Thoracic aorta (tissue), 2 donors: ENCODE results near the gene ZNF827. TPM values are rescaled to one million over a fixed set of nuclear protein-coding genes. Genes with fewer than 3 reads are reported as not detected.

ENCODE experiments used
- ATAC-seq: fragments of 150-250 bp; one replicate; pipeline ENCODE4 v1.8.0; 2017; ENCODE audit warnings: low read depth; ENCODE audit not compliant: insufficient number of reproducible peaks, low FRiP score
- DNase-seq: peaks from one replicate; pipeline ENCODE4 v3.0.0-alpha.2; 2020; ENCODE audit warnings: low spot score
- H3K27ac ChIP-seq, 2 donors: fragments of 200-600 bp; sonication (generic); 1 replicate in 1 of 2; 2 replicates in 1 of 2; pipeline ENCODE4 v1.5.1; 2016; ENCODE audit warnings: mild to moderate bottlenecking in 2 of 2, moderate library complexity in 2 of 2
- H3K27me3 ChIP-seq: fragments of 200-600 bp; sonication (generic); replicated peaks from 2 replicates; pipeline ENCODE4 v1.6.0; 2016; ENCODE audit warnings: mild to moderate bottlenecking; ENCODE audit not compliant: insufficient read depth
- H3K36me3 ChIP-seq: fragments of 200-600 bp; sonication (generic); one replicate; pipeline ENCODE4 v1.5.1; 2016
- H3K4me1 ChIP-seq, 2 donors: fragments of 200-600 bp; sonication (generic); 1 replicate in 1 of 2; 2 replicates in 1 of 2; pipeline versions ENCODE4 v1.5.1 to v1.6.0; 2016; ENCODE audit warnings: low read depth in 2 of 2, mild to moderate bottlenecking in 1 of 2; ENCODE audit not compliant: control insufficient read depth in 1 of 2
- H3K4me3 ChIP-seq: fragments of 200-600 bp; sonication (generic); 2 replicates; pipeline ENCODE4 v1.5.1; 2016; ENCODE audit warnings: mild to moderate bottlenecking
- H3K9me3 ChIP-seq: fragments of 200-600 bp; sonication (generic); 2 replicates; pipeline ENCODE4 v1.5.1; 2016
- total RNA-seq, 2 donors: library from RNA; depleted of rRNA; stranded (reverse); fragments of >200 nt; gene quantifications; one replicate each; pipeline versions ENCODE4 v1.1.0 to v1.2.3, GENCODE V29; 2016
- TF ChIP-seq, protein P1 (sequence below): fragments of 200-600 bp; sonication (generic); IDR thresholded peaks from one replicate; pipeline ENCODE4 v1.5.1; 2019; ENCODE audit warnings: antibody characterized with exemption

Gene ZNF827
- total RNA-seq, 2 donors from 2014 or later: 20.2 to 41.4 TPM

DNA sequence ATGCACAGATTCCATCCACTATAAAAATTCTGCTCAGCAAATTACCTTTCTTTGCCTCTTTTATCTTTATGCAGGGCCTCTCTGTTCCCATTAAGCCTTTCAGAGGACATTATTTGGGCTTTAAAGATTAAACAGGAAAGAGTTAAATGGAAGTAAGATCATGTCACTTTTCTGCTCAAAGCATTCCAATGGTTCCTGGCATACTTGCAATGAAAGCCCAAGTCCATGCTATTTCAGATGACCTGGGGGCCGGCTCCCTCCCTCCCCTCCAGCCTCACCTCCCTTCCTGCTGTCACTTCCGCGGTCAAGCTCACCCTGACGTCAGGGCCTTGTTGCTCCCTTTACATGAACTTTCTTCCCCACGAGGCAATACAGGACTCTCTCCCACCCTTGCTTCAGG, 133.1 kb downstream of the ZNF827 start:
- Histone ChIP-seq H3K4me3 (no peak overlapping the region), H3K9me3 (no peaks in the 10 kb centered on the region), H3K27me3 (no peaks in the 10 kb centered on the region), H3K27ac (no peak overlapping the region), H3K4me1 (peaks cover 15 to 43% of the 10 kb centered on the region in 2 donors), H3K36me3 (no peaks in the 10 kb centered on the region)
- TF ChIP-seq, protein P1, sequence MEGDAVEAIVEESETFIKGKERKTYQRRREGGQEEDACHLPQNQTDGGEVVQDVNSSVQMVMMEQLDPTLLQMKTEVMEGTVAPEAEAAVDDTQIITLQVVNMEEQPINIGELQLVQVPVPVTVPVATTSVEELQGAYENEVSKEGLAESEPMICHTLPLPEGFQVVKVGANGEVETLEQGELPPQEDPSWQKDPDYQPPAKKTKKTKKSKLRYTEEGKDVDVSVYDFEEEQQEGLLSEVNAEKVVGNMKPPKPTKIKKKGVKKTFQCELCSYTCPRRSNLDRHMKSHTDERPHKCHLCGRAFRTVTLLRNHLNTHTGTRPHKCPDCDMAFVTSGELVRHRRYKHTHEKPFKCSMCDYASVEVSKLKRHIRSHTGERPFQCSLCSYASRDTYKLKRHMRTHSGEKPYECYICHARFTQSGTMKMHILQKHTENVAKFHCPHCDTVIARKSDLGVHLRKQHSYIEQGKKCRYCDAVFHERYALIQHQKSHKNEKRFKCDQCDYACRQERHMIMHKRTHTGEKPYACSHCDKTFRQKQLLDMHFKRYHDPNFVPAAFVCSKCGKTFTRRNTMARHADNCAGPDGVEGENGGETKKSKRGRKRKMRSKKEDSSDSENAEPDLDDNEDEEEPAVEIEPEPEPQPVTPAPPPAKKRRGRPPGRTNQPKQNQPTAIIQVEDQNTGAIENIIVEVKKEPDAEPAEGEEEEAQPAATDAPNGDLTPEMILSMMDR: no peak
- DNase-seq: no peak
- ATAC-seq: no peak

DNA sequence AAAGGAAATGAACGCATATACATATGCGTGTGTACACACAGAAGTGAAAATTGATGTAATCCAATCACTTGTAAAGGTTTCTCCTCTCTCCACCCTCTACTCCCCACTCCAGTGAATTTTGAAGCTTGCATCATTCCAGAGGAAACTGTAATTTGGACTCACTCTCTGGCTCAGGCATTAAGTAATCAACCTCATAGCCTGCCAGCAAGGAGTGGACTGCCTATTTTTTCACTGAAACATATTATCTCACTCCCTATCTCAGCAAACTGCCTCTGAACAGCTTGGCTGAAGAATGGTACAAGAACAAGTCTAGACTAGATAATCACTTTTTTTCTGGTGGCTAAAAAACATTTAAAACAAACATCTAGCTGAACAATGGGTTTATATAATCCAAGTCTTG, 134.5 kb downstream of the ZNF827 start:
- TF ChIP-seq, protein P1: no peak
- Histone ChIP-seq H3K27ac (peak overlapping the region; percentile 26 to 34), H3K4me3 (no peak overlapping the region)

DNA sequence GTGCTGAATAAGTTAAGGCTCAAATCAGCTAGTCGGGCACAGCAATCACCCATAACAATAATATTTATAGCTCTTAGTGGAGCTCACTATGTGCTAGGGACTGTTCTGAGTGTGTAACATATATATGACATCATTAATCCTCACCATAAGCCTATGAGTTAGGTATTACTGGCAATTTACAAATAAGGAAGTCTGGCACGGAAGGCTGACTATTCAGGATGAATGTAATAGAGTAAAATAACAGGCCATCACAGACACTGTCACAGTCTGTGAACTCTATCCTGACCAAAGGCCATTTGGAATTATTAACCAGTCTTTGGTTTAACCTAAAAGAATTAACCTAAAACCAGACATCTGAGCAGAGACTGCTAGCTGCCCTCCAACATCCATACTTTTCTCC, 139.4 kb downstream of the ZNF827 start:
- no peak for ATAC-seq
- no peak overlapping the region for H3K27ac ChIP-seq

More for the DNA sequence above, 134.5 kb downstream of the ZNF827 start:
- DNase-seq (no peak), ATAC-seq (peak; percentile 78)
- H3K27me3 ChIP-seq: no peaks in the 10 kb centered on the region
- peaks cover 15 to 41% of the 10 kb centered on the region in 2 donors for H3K4me1 ChIP-seq
- no peaks in the 10 kb centered on the region for H3K36me3 ChIP-seq
- no peaks in the 10 kb centered on the region for H3K9me3 ChIP-seq

DNA sequence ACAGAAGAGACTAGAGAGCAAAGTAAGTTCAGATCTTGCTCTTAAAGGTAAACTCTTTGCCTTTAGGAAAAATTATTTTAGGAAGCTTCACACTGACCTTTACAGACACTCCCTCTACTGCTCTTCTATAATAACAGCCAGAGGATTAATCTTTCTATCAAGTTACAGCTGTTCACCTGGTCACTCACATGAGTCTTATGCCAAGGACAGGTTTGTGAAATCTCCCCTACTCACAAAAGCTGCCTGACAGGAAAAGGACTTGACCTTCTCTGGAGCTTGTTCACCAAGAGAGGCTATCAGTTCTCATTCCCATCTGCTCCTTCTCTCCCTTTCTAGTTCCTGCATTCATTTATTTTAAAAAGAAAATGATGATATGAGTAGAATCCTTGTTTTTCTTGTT, 141.3 kb downstream of the ZNF827 start:
- Histone ChIP-seq H3K27me3 (no peaks in the 10 kb centered on the region), H3K4me1 (no peaks in the 10 kb centered on the region), H3K9me3 (no peaks in the 10 kb centered on the region), H3K36me3 (no peaks in the 10 kb centered on the region), H3K4me3 (no peak overlapping the region), H3K27ac (no peak overlapping the region)
- no peak for DNase-seq
- no peak for ATAC-seq
- TF ChIP-seq, protein P1: no peak

More for the DNA sequence above, 139.4 kb downstream of the ZNF827 start:
- H3K4me1 ChIP-seq: peaks cover 5 to 11% of the 10 kb centered on the region in 2 donors
- H3K36me3 ChIP-seq: no peaks in the 10 kb centered on the region
- no peaks in the 10 kb centered on the region for H3K27me3 ChIP-seq
- DNase-seq: no peak
- H3K4me3 ChIP-seq: no peak overlapping the region
- TF ChIP-seq, protein P1: no peak
- H3K9me3 ChIP-seq: no peaks in the 10 kb centered on the region

DNA sequence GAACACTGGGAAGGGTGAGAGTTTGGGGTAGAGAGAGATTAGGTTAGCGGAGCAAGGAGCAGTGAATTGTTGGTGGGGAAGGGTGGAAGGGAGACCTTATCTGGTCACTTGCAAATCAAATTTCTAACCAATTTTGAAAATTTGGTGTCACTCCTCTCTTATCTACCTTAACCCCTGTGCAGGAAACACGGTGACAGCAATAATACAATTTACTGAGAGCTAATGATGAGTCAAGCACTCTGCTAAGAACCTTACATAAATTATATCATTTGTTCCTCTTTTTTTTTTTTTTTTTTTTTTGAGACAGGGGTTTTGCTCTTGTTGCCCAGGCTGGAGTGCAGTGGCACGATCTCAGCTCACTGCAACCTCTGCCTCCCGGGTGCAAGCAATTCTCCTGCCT, 142.3 kb downstream of the ZNF827 start:
- Histone ChIP-seq H3K36me3 (no peaks in the 10 kb centered on the region), H3K27me3 (no peaks in the 10 kb centered on the region), H3K4me1 (no peaks in the 10 kb centered on the region), H3K9me3 (no peaks in the 10 kb centered on the region), H3K27ac (no peak overlapping the region), H3K4me3 (no peak overlapping the region)
- ATAC-seq (no peak), DNase-seq (no peak)
- TF ChIP-seq, protein P1: no peak
